Tibial nerve (tissue), 4 donors: ENCODE measurements around the gene GTF2A1.

Source experiments
- CTCF ChIP-seq, 5 experiments: fragments of 200-600 bp in 3 of 5; fragments of 450-650 bp in 2 of 5; sonication (generic) in 3 of 5; IDR thresholded peaks; one replicate each; pipeline ENCODE4 v1.5.1; 2016 to 2019; ENCODE audit warnings: antibody characterized with exemption in 5 of 5, mild to moderate bottlenecking in 3 of 5, moderate library complexity in 2 of 5
- EP300 ChIP-seq, 2 donors: sonication (generic); formaldehyde crosslinking; IDR thresholded peaks; one replicate each; pipeline ENCODE4 v1.6.1; 2017; ENCODE audit warnings: antibody characterized with exemption in 2 of 2, mild to moderate bottlenecking in 1 of 2
- POLR2A ChIP-seq, 2 donors: fragments of 450-650 bp; IDR thresholded peaks; one replicate each; pipeline ENCODE4 v1.6.1; 2017; ENCODE audit warnings: antibody characterized with exemption in 2 of 2, mild to moderate bottlenecking in 2 of 2, moderate library complexity in 2 of 2

DNA sequence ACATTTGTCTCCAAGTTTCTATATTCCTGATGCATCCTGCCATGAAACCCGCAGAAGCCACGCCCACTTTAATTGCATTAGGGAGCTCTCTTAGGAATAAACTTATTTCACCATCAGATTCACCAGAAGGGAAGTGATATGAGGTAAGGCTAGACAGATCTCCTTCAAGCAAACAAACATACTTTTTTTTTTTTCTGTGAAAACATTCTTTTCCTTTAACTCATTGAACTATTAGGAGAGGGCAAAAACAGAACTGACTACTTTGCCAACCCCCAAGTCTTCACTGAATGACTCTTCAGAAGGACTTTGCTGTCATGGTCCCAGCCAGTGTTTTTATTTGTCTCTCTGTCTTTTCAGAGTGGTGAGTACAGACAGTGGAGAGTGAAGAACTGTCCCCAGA is 48.4 kb downstream of the GTF2A1 start:
- no peak for TF ChIP-seq POLR2A (IDR thresholded peaks at IDR 0.05)
- TF ChIP-seq CTCF (IDR thresholded peaks at IDR 0.05), result no peak
- TF ChIP-seq EP300 (IDR thresholded peaks at IDR 0.05), result no peak
